Omental fat pad (tissue), 4 donors: ENCODE data around the gene SAMSN1. TPM values are rescaled to one million over a fixed set of nuclear protein-coding genes. Genes with fewer than 3 reads are reported as not detected.

Experiments used
- ATAC-seq: fragments of 150-250 bp; one replicate; pipeline ENCODE4 v1.9.1; 2016; ENCODE audit warnings: mild to moderate bottlenecking, moderate library complexity; ENCODE audit not compliant: low FRiP score
- DNase-seq: peaks from one replicate; pipeline ENCODE4 v3.0.0-alpha.2; 2019; ENCODE audit warnings: low spot score
- CTCF ChIP-seq, 3 donors: fragments of 450-650 bp; IDR thresholded peaks; one replicate each; pipeline ENCODE4 v1.5.1; 2016 to 2017; ENCODE audit warnings: antibody characterized with exemption in 3 of 3, mild to moderate bottlenecking in 3 of 3, moderate library complexity in 2 of 3
- total RNA-seq, 4 donors: library from RNA; depleted of rRNA; stranded (reverse); fragments of >200 nt; gene quantifications; one replicate each; pipeline ENCODE4 v1.1.0, GENCODE V29; 2016

Gene SAMSN1
- total RNA-seq, 4 donors from 2014 or later = 20.0 to 48.4 (median 30.2) TPM

GRCh38 chr21:14487490-14488432 lies 58.4 kb downstream of the SAMSN1 start:
- DNase-seq = no peak
- ATAC-seq = no peak
- no peak for TF ChIP-seq CTCF (IDR thresholded peaks at IDR 0.05)

GRCh38 chr21:14486869-14487268 lies 59.2 kb downstream of the SAMSN1 start:
- TF ChIP-seq CTCF (IDR thresholded peaks at IDR 0.05) = no peak
- DNase-seq (no peak), ATAC-seq (no peak)

GRCh38 chr21:14484188-14485009 lies 61.7 kb downstream of the SAMSN1 start:
- ATAC-seq (no peak), DNase-seq (no peak)
- TF ChIP-seq CTCF (IDR thresholded peaks at IDR 0.05) = no peak

GRCh38 chr21:14483296-14483695 lies 62.8 kb downstream of the SAMSN1 start:
- DNase-seq (no peak), ATAC-seq (no peak)
- no peak for TF ChIP-seq CTCF (IDR thresholded peaks at IDR 0.05)

- DNase-seq (no peak), ATAC-seq (no peak)
- no peak for TF ChIP-seq CTCF (IDR thresholded peaks at IDR 0.05)
Observed at GRCh38 chr21:14482165-14482564, 64.0 kb downstream of the SAMSN1 start.

- DNase-seq (no peak), ATAC-seq (no peak)
- TF ChIP-seq CTCF (IDR thresholded peaks at IDR 0.05) = no peak
Observed at GRCh38 chr21:14480411-14481031, 65.6 kb downstream of the SAMSN1 start.
